Kidney tubule cell (primary cell): ENCODE measurements around the gene SAFB.
"Not testable (repeated sequence)": the region's sequence is repeated elsewhere in the genome, so short reads cannot be mapped to it uniquely, and the experiment has no call there.

ENCODE experiments used
- DNase-seq: peaks from one replicate; pipeline ENCODE4 v3.0.0-alpha.2; 2018; ENCODE audit warnings: low spot score

Gene SAFB

DNA sequence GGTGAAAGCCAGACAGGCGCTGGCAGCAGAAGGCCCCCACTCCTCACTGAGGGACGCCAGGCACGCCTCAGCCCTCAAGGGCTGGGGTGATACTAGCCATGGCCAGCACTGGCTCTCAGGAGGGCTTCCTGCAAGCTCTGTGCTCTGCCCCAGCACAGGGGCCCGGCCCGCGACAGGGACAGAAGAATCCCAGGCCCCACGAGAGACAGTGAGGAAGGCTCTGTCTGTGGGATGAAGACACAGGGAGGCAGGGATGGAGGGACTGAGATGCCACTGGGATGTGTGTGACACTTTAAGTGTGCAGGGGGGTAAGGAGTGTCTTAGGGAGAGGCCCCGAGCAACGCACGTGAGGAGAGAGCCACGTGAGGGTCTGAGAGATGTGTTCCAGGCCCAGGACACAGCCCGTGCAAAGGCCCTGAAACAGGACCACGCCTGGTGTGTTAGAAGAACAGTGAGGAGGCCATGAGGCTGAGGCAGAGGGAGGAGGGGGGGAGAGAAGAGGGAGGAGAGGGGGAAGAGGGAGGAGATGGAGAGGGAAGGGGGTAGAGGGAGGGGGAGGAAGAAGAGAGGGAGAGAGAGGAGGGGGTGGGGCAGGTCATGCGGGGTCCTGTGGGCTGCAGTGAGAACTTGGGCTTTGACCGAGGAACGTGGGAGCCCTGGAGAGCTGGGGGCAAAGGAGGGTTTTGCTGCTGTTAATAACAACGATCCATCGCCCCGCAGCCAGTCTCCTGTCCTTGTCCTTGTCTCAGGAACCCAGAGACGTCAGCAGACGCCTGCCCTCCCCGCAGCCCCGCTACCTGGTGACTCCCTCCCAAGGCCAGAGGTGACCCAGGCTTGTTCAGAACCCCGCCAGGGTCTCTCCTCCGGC lies 74.4 kb downstream of the SAFB start:
- no peak for DNase-seq

GRCh38 chr19:5697890-5698634 lies 75.2 kb downstream of the SAFB start:
- no peak for DNase-seq

GRCh38 chr19:5698635-5699422 lies 75.9 kb downstream of the SAFB start:
- DNase-seq = no peak

GRCh38 chr19:5700455-5701092 lies 77.7 kb downstream of the SAFB start:
- DNase-seq = no peak

GRCh38 chr19:5702053-5702410 lies 79.1 kb downstream of the SAFB start:
- not testable (repeated sequence) for DNase-seq

DNA sequence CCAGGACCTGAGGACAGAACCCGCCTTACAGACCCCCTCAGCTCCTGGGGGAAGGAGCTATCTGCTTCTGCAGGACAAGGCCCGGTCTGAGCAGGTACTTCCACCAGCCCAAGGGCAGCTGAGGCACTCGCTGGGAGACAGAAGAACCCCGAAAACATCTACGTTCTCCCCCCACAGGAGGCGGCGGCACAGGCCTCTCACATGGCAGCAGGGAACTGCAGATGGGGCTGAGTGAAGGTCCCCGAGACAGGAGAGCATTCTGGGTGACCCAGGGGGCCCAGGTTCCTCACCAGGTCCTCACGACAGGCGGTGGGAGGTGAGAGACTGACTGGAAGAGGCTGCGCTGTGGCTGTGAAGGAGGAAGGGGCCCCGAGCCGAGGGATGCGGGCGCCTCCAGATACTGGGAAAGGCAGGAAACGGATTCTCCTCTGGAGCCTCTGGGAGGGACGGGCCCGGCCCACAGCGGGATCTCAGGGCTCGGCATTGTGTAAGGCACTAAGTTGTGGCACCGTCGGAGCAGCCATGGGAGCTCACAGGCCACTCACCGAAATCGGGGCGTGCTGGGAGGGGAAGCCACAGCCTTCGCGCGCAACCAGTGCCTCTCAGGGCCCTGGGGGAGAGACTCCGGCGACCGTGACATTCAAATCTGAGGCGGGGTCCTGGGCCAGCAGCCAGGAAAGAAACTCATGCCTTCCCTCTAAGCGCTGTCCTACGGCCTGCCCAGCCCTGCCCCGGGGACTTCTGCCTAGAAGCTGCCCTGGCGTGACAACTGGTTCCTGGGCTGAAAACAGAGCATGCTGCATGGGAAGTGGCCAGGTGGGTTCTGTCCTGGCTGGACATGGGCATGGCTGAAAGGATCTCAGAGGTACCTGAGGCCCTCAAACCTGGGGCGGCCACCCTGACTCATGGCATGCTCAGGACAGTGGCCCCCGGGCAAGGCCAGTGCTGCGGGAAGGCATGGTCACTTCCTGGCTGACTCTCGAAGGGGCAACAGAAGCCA lies 81.2 kb downstream of the SAFB start:
- DNase-seq = no peak

GRCh38 chr19:5705552-5705951 lies 82.7 kb downstream of the SAFB start:
- no peak for DNase-seq

- no peak for DNase-seq
These were observed 84.1 kb downstream of the SAFB start for GRCh38 chr19:5706876-5707573.

GRCh38 chr19:5707576-5708575 lies 85.0 kb downstream of the SAFB start:
- no peak for DNase-seq

DNA sequence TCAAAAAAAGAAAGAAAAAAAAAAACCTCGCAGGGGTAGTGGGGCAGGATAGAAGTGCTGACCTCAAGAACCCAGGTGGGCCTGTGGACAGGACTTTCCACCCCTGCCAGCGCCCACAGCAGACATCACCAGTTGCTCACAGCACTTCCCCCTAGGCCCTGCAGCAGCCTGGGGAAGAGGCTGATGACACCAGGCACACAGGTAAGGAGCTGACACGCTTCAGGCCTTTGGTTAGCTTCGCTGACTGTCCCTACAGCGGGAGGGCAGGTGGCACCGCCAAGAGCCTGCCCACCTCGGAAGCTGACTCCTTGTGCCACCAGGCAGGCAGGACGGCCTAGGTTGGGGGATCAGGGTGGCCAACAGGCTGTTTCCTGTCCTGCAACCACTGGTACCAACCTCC lies 88.1 kb downstream of the SAFB start:
- DNase-seq = no peak

DNA sequence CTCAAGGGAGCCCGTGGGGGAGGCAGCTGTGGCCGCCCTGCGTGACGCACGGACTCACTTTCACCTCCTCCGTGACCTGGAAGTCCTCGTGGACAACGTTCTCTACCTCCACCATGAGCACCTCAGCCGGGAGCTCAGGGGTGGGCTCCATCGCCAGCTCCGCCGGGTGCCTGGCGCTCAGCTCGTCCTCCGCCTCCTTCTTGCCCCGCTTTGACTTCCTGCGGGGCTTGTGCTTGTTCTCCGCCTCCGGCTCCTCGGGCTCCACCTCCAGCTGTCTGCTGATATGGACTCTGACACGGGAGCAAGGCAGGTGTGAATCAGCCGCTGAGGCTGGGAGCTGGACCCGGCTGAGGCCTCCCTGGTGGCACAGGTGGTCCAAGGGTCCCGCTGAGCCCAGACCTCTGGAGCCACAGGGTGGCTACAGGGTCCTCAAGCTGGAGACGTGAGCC lies 88.9 kb downstream of the SAFB start:
- DNase-seq = no peak

- DNase-seq = no peak
These were observed 90.3 kb downstream of the SAFB start for GRCh38 chr19:5713228-5713627.

DNA sequence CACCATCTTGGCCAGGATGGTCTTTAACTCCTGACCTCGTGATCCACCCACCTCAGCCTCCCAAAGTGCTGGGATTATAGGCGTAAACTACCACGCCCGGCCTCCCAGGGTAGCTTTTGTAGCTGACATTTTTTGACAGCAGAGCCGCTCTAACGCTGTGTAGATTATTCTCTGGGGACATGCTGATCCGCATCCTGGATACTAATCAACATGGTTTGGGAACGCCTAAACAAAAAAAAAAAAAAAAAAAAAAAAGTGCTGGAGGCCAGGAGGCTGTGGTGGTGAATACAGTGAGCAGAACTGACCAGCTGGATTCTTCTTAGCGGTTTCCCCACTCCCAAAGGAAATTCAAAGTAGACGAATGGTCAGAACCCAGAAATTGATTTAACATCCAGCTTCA lies 91.9 kb downstream of the SAFB start:
- DNase-seq = no peak

- DNase-seq = no peak
These were observed 94.5 kb downstream of the SAFB start for GRCh38 chr19:5717215-5717935.
